WTC11 (cell line): Measurements from ENCODE around the gene ERGIC3. TPM values are rescaled to one million over a fixed set of nuclear protein-coding genes. Genes with fewer than 3 reads are reported as not detected.

Experiments used
- ATAC-seq: fragments of 200-7000 bp; cut with Tn5 transposase; 2 replicates; pipeline ENCODE4 v1.10.0; 2021; ENCODE audit warnings: mild to moderate bottlenecking, moderate library complexity
- CTCF ChIA-PET: fragments of 300-600 bp; sonication (Branson Sonifier 250); formaldehyde crosslinking; loops from one replicate; lab custom pipeline; 2021; ENCODE audit warnings: antibody characterized with exemption; lab: Charles Lee
- POLR2A ChIA-PET: fragments of 350-600 bp; sonication (Branson Sonifier 250); formaldehyde crosslinking; loops from one replicate; lab custom pipeline; 2021; ENCODE audit warnings: antibody characterized with exemption; lab: Charles Lee
- DNase-seq: peaks from one replicate; pipeline ENCODE4 v3.0.0; 2021; ENCODE audit warnings: low spot score
- H3K27ac Mint-ChIP-seq: 2 replicates; pipeline ENCODE4 v1.8.0; 2021; ENCODE audit warnings: mixed read lengths
- H3K27me3 Mint-ChIP-seq: 2 replicates; pipeline ENCODE4 v1.8.0; 2021; ENCODE audit warnings: low read depth, mild to moderate bottlenecking, moderate library complexity, mixed read lengths
- H3K36me3 Mint-ChIP-seq: 2 replicates; pipeline ENCODE4 v1.8.0; 2021; ENCODE audit warnings: mixed read lengths
- H3K4me1 Mint-ChIP-seq: 2 replicates; pipeline ENCODE4 v1.8.0; 2022; ENCODE audit warnings: mixed read lengths
- H3K4me3 Mint-ChIP-seq: 2 replicates; pipeline ENCODE4 v1.8.0; 2021; ENCODE audit warnings: mild to moderate bottlenecking, moderate library complexity, mixed read lengths
- H3K9me3 Mint-ChIP-seq: 2 replicates; pipeline ENCODE4 v1.8.0; 2021; ENCODE audit warnings: mixed read lengths
- JUN ChIP-seq: sonication (generic); formaldehyde crosslinking; IDR thresholded peaks from 2 replicates; pipeline ENCODE4 v1.8.0; 2023; ENCODE audit warnings: mild to moderate bottlenecking, missing genetic modification reagents
- SMAD3 ChIP-seq: sonication (generic); formaldehyde crosslinking; IDR thresholded peaks from 2 replicates; pipeline ENCODE4 v1.8.0; 2022; ENCODE audit warnings: missing genetic modification reagents, mild to moderate bottlenecking, borderline replicate concordance
- ZNF232 ChIP-seq: sonication (generic); formaldehyde crosslinking; IDR thresholded peaks from 2 replicates; pipeline ENCODE4 v1.8.0; 2022; ENCODE audit warnings: mild to moderate bottlenecking, missing genetic modification reagents
- total RNA-seq: library from RNA; stranded (reverse); gene quantifications from 3 replicates; pipeline ENCODE4 v1.2.3, GENCODE V29; 2021
- TF ChIP-seq, protein P1 (sequence below): fragments of 200-600 bp; IDR thresholded peaks from 2 replicates; pipeline ENCODE4 v1.8.0; 2022; ENCODE audit warnings: antibody characterized with exemption
- TF ChIP-seq, protein P2 (sequence below): fragments of 250-450 bp; sonication (Bioruptor Pico); IDR thresholded peaks from 2 replicates; pipeline ENCODE4 v1.9.0; 2021; ENCODE audit warnings: mild to moderate bottlenecking

ERGIC3 gene
- total RNA-seq, 1 experiment from 2014 or later, result 168 TPM

DNA sequence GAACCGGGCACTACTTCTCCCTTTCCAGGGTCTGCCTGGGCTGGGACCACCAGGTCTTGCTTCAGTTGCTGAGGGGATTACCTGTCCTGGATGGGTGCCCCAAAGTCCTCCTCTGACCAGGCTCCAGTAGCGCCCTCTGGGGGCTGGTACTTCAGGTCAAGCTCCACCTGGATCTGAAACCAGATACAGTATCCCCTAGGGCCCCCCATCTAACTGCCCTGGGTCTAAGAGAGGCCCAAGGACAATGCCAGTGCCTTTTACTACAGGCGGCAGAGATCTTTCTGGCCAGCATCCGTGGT lies 62.5 kb downstream of the ERGIC3 start:
- Mint-ChIP-seq H3K36me3 (no peaks in the 10 kb centered on the region), H3K9me3 (no peaks in the 10 kb centered on the region), H3K27me3 (peaks cover 56% of the 10 kb centered on the region), H3K4me3 (no peak overlapping the region), H3K27ac (no peak overlapping the region), H3K4me1 (peaks cover 7% of the 10 kb centered on the region; the same call in 1 of the 2 replicates)
- ATAC-seq (peak; percentile 73), DNase-seq (peak; percentile 88)
- no peak for TF ChIP-seq SMAD3 (CRISPR knock-in tag)
- TF ChIP-seq, protein P1, sequence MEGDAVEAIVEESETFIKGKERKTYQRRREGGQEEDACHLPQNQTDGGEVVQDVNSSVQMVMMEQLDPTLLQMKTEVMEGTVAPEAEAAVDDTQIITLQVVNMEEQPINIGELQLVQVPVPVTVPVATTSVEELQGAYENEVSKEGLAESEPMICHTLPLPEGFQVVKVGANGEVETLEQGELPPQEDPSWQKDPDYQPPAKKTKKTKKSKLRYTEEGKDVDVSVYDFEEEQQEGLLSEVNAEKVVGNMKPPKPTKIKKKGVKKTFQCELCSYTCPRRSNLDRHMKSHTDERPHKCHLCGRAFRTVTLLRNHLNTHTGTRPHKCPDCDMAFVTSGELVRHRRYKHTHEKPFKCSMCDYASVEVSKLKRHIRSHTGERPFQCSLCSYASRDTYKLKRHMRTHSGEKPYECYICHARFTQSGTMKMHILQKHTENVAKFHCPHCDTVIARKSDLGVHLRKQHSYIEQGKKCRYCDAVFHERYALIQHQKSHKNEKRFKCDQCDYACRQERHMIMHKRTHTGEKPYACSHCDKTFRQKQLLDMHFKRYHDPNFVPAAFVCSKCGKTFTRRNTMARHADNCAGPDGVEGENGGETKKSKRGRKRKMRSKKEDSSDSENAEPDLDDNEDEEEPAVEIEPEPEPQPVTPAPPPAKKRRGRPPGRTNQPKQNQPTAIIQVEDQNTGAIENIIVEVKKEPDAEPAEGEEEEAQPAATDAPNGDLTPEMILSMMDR, result peak; percentile 22; the same call in 1 of the 2 replicates
- ChIA-PET CTCF (interaction anchor here (0.7 to 3.5 kb wide), 25 partner anchors 8 to 350 kb away, joined by 3 to 35 read pairs (median 5); partner anchors contain the start of genes ERGIC3, RBM39, SCAND1 and SPAG4), POLR2A (interaction anchor here (1.0 to 1.3 kb wide), 2 partner anchors 15 to 17 kb away, joined by 3 to 10 read pairs; no protein-coding TSS in a partner anchor)

DNA sequence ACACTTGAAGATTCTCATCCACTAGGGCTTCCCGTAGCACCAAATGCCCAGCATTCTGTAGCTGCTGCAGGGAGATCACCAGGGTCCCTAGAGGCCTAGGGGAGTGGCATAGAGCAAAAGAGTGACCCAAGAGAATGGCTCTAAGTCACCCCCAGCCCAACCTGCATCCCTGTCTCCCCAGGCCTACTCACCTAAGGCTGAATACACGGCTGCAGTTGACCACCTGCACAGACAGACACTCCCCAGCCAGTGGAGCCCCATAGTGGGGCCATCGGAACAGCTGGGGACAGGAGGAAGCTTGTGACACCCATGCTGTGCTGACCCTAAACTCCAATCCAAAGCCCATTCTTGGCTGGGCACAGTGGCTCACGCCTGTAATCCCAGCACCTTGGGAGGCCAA lies 64.2 kb downstream of the ERGIC3 start:
- ChIA-PET POLR2A (interaction anchor here (0.6 to 0.9 kb wide), 2 partner anchors 10 to 17 kb away, joined by 3 to 4 read pairs; partner anchors contain the start of gene SPAG4), CTCF (interaction anchor here (1.1 to 3.5 kb wide), 2 partner anchors 10 to 13 kb away, joined by 3 to 34 read pairs; partner anchors contain the start of gene SPAG4)
- peaks cover 4% of the 10 kb centered on the region; the same call in 1 of the 2 replicates for H3K4me1 Mint-ChIP-seq
- H3K9me3 Mint-ChIP-seq, result no peaks in the 10 kb centered on the region
- DNase-seq (no peak), ATAC-seq (no peak)
- no peaks in the 10 kb centered on the region for H3K36me3 Mint-ChIP-seq
- H3K4me3 Mint-ChIP-seq, result no peak overlapping the region
- TF ChIP-seq JUN (CRISPR knock-in tag) (no peak), ZNF232 (CRISPR knock-in tag) (no peak)
- TF ChIP-seq, protein P2, sequence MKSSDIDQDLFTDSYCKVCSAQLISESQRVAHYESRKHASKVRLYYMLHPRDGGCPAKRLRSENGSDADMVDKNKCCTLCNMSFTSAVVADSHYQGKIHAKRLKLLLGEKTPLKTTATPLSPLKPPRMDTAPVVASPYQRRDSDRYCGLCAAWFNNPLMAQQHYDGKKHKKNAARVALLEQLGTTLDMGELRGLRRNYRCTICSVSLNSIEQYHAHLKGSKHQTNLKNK (CRISPR knock-in tag), result no peak
- peaks cover 39% of the 10 kb centered on the region for H3K27me3 Mint-ChIP-seq
- H3K27ac Mint-ChIP-seq, result no peak overlapping the region

Other genes starting within 250 kb of the ERGIC3 start
- not detected in 3 replicates for gene FAM83C, start 249.7 kb upstream of the ERGIC3 start, total RNA-seq
- 73.5 to 76.8 TPM (median 75.9 TPM) in 3 replicates for gene UQCC1, start 130.1 kb upstream of the ERGIC3 start, total RNA-seq
- 0.07 TPM in 1 of 3 replicates, not detected in the others for gene GDF5, start 103.8 kb upstream of the ERGIC3 start, total RNA-seq
- 63.1 to 66.9 TPM (median 65.8 TPM) in 3 replicates for gene CEP250, start 86.5 kb upstream of the ERGIC3 start, total RNA-seq
- gene C20orf173, start 12.4 kb upstream of the ERGIC3 start, total RNA-seq, result not detected in 3 replicates
- gene SPAG4, start 73.8 kb downstream of the ERGIC3 start, total RNA-seq, result 3.5 to 8.6 TPM (median 8.4 TPM) in 3 replicates
- gene CPNE1, start 122.8 kb downstream of the ERGIC3 start, total RNA-seq, result 287 to 312 TPM (median 299 TPM) in 3 replicates
- gene RBM12, start 122.8 kb downstream of the ERGIC3 start, total RNA-seq, result 125 to 163 TPM (median 160 TPM) in 3 replicates
- gene NFS1, start 157.3 kb downstream of the ERGIC3 start, total RNA-seq, result 36.1 to 39.8 TPM (median 36.8 TPM) in 3 replicates
- 213 to 249 TPM (median 245 TPM) in 3 replicates for gene ROMO1, start 157.3 kb downstream of the ERGIC3 start, total RNA-seq
- gene RBM39, start 200.2 kb downstream of the ERGIC3 start, total RNA-seq, result 221 to 231 TPM (median 223 TPM) in 3 replicates
- 65.8 to 70.0 TPM (median 66.8 TPM) in 3 replicates for gene PHF20, start 229.9 kb downstream of the ERGIC3 start, total RNA-seq